Measurements from ENCODE around the gene PRR23E. TPM values are rescaled to one million over a fixed set of nuclear protein-coding genes. Genes with fewer than 3 reads are reported as not detected.

Gene PRR23E
- polyA plus RNA-seq, 1 of the 3 experiments (the other 2 are of a cell fraction) = not detected

DNA sequence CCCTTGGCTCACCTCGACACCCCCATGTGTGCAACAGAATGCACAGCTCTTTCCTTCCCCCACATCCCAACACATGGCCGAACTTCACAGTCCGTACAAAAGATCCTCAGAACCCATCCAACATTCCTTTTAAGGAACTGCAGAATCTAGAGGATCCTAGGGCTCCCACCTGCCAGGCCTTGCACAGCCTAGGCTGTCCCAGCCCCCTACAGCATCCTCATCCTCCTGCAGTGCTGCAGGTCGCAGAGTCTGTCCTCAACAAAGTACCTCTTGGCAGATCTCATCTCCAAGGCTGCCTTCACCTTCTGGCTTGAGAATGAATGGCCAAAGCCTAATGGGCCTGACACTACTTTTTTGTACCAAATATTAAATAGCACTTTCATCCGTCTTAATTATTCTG lies 19.8 kb downstream of the PRR23E start:
- Histone ChIP-seq H3K27ac (ENCODE audit: low read depth in 2 of 2, low read length in 1 of 2) (no peak overlapping the region), H3K9ac (no peak overlapping the region), H3K27me3 (ENCODE audit: insufficient read depth) (no peaks in the 10 kb centered on the region), H3K9me3 (no peaks in the 10 kb centered on the region), H3K4me2 (no peak overlapping the region), H3K4me1 (ENCODE audit: control insufficient read depth in 1 of 2, insufficient read depth in 2 of 2, low read depth in 1 of 2, low read length in 1 of 2) (peaks cover 9 to 26% of the 10 kb centered on the region in 2 experiments; a peak in 2 of 4 replicates), H3F3A (replicated peaks; ENCODE audit: insufficient read depth) (peaks cover 19% of the 10 kb centered on the region), H4K20me1 (ENCODE audit: insufficient read depth) (no peaks in the 10 kb centered on the region), H2AFZ (ENCODE audit: low read depth) (peak overlapping the region; percentile 42; the same call in 1 of the 2 replicates), H3K4me3 (ENCODE audit: low read depth in 2 of 2, low read length in 1 of 2) (no peak overlapping the region), H3K9me2 (no peaks in the 10 kb centered on the region), H3K79me2 (ENCODE audit: insufficient read depth) (no peaks in the 10 kb centered on the region), H3K36me3 (replicated peaks in 1 of 2; ENCODE audit: control insufficient read depth in 1 of 2, insufficient read depth in 2 of 2, low read length in 1 of 2) (no peaks in the 10 kb centered on the region)
- ChIA-PET POLR2A (interaction anchor here (1.5 kb wide), 1 partner anchor 533 kb away, joined by 3 read pairs; no protein-coding TSS in a partner anchor), CTCF (interaction anchor here (1.8 kb wide), 1 partner anchor 13 kb away, joined by 7 read pairs; no protein-coding TSS in a partner anchor)
- DNase-seq = no peak
- WGBS (ENCODE audit: low lambda C conversion rate) = 67% methylated on average over 5 of the region's 5 CpGs
- no peak for TF ChIP-seq FOXM1 (IDR thresholded peaks at IDR 0.05; ENCODE audit: low read depth)
- TF ChIP-seq FOXJ3 (CRISPR knock-in tag; IDR thresholded peaks at IDR 0.05) = no peak
- no peak for TF ChIP-seq GATA2 (CRISPR knock-in tag; IDR thresholded peaks at IDR 0.05)
- TF ChIP-seq, protein P1, sequence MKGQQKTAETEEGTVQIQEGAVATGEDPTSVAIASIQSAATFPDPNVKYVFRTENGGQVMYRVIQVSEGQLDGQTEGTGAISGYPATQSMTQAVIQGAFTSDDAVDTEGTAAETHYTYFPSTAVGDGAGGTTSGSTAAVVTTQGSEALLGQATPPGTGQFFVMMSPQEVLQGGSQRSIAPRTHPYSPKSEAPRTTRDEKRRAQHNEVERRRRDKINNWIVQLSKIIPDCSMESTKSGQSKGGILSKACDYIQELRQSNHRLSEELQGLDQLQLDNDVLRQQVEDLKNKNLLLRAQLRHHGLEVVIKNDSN (IDR thresholded peaks at IDR 0.05; ENCODE audit: borderline replicate concordance, low read depth) = no peak
- TF ChIP-seq TAF1 (IDR thresholded peaks at IDR 0.05; ENCODE audit: borderline replicate concordance, low read depth, low read length) = no peak
- TF ChIP-seq JUND (IDR thresholded peaks at IDR 0.05) = no peak
- no peak for TF ChIP-seq EZH2phosphoT487 (IDR thresholded peaks at IDR 0.05; ENCODE audit: borderline replicate concordance, low read depth)
- TF ChIP-seq, protein P2, sequence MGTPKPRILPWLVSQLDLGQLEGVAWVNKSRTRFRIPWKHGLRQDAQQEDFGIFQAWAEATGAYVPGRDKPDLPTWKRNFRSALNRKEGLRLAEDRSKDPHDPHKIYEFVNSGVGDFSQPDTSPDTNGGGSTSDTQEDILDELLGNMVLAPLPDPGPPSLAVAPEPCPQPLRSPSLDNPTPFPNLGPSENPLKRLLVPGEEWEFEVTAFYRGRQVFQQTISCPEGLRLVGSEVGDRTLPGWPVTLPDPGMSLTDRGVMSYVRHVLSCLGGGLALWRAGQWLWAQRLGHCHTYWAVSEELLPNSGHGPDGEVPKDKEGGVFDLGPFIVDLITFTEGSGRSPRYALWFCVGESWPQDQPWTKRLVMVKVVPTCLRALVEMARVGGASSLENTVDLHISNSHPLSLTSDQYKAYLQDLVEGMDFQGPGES (IDR thresholded peaks at IDR 0.05; ENCODE audit: low read depth, low read length) = no peak

DNA sequence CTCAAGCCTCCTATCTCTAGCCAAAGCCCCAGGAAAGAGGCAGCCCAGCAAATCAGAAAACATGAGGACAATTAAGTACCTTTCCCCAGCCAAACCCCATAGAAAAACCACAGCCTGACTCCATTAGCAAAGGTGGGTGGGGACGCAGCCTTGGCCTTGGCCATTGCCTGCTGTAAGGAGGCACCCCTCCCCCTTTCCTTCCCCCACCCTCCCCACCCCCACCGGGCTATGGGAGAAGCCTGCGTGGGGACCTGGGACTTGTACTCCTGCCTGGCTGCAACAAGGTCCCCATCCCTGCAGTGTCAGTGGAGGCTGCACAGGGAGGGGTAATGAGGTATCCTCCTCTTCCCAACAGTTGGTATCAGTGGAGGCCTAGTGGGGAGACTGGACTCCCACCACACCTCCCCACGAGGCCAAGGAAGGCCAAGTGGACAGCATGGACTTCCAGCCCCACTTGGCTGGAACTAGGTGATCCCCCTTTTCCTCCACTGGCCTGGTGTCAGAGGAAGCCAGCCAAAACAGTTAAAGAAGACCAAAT lies 20.5 kb downstream of the PRR23E start:
- Histone ChIP-seq H3K9me3 (no peaks in the 10 kb centered on the region), H3K4me1 (ENCODE audit: control insufficient read depth in 1 of 2, insufficient read depth in 2 of 2, low read depth in 1 of 2, low read length in 1 of 2) (peaks cover 16 to 19% of the 10 kb centered on the region in 2 experiments; a peak in 2 of 4 replicates), H2AFZ (ENCODE audit: low read depth) (peak overlapping the region; percentile 42; the same call in 1 of the 2 replicates), H3F3A (replicated peaks; ENCODE audit: insufficient read depth) (peaks cover 19% of the 10 kb centered on the region), H3K9me2 (no peaks in the 10 kb centered on the region), H3K79me2 (ENCODE audit: insufficient read depth) (no peaks in the 10 kb centered on the region), H3K4me3 (ENCODE audit: low read depth in 2 of 2, low read length in 1 of 2) (no peak overlapping the region), H3K27ac (ENCODE audit: low read depth in 2 of 2, low read length in 1 of 2) (no peak overlapping the region; a peak in 1 of 4 replicates), H3K36me3 (replicated peaks in 1 of 2; ENCODE audit: control insufficient read depth in 1 of 2, insufficient read depth in 2 of 2, low read length in 1 of 2) (no peaks in the 10 kb centered on the region), H4K20me1 (ENCODE audit: insufficient read depth) (no peaks in the 10 kb centered on the region), H3K27me3 (ENCODE audit: insufficient read depth) (no peaks in the 10 kb centered on the region), H3K9ac (no peak overlapping the region), H3K4me2 (no peak overlapping the region)
- WGBS (ENCODE audit: low lambda C conversion rate) = 67% methylated on average over 1 of the region's 4 CpGs
- no peak for DNase-seq
- POLR2A ChIA-PET = no interaction called here
- CTCF ChIA-PET = no interaction called here
- TF ChIP-seq, protein P3, sequence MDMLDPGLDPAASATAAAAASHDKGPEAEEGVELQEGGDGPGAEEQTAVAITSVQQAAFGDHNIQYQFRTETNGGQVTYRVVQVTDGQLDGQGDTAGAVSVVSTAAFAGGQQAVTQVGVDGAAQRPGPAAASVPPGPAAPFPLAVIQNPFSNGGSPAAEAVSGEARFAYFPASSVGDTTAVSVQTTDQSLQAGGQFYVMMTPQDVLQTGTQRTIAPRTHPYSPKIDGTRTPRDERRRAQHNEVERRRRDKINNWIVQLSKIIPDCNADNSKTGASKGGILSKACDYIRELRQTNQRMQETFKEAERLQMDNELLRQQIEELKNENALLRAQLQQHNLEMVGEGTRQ (IDR thresholded peaks at IDR 0.05; ENCODE audit: borderline replicate concordance, low read depth, low read length) = no peak
- TF ChIP-seq SMC3 (IDR thresholded peaks at IDR 0.05; ENCODE audit: low read depth, low read length) (no peak), NRF1 (IDR thresholded peaks at IDR 0.05; ENCODE audit: low read depth, low read length) (no peak), TCF12 (IDR thresholded peaks at IDR 0.05) (no peak), FOXM1 (IDR thresholded peaks at IDR 0.05; ENCODE audit: low read depth) (no peak), JUND (IDR thresholded peaks at IDR 0.05) (no peak), RCOR1 (IDR thresholded peaks at IDR 0.05; ENCODE audit: low read length) (no peak), RAD21 (IDR thresholded peaks at IDR 0.05; ENCODE audit: low read length) (no peak), GATA2 (CRISPR knock-in tag; IDR thresholded peaks at IDR 0.05) (no peak), CHD2 (IDR thresholded peaks at IDR 0.05; ENCODE audit: low read length, partially characterized antibody) (no peak), FOSL2 (IDR thresholded peaks at IDR 0.05; ENCODE audit: borderline replicate concordance, low read depth) (no peak), EZH2phosphoT487 (IDR thresholded peaks at IDR 0.05; ENCODE audit: borderline replicate concordance, low read depth) (no peak), NFIC (IDR thresholded peaks at IDR 0.05; ENCODE audit: borderline replicate concordance) (no peak)
- TF ChIP-seq, protein P4, sequence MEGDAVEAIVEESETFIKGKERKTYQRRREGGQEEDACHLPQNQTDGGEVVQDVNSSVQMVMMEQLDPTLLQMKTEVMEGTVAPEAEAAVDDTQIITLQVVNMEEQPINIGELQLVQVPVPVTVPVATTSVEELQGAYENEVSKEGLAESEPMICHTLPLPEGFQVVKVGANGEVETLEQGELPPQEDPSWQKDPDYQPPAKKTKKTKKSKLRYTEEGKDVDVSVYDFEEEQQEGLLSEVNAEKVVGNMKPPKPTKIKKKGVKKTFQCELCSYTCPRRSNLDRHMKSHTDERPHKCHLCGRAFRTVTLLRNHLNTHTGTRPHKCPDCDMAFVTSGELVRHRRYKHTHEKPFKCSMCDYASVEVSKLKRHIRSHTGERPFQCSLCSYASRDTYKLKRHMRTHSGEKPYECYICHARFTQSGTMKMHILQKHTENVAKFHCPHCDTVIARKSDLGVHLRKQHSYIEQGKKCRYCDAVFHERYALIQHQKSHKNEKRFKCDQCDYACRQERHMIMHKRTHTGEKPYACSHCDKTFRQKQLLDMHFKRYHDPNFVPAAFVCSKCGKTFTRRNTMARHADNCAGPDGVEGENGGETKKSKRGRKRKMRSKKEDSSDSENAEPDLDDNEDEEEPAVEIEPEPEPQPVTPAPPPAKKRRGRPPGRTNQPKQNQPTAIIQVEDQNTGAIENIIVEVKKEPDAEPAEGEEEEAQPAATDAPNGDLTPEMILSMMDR (IDR thresholded peaks at IDR 0.05) = no peak
- TF ChIP-seq, protein P5, sequence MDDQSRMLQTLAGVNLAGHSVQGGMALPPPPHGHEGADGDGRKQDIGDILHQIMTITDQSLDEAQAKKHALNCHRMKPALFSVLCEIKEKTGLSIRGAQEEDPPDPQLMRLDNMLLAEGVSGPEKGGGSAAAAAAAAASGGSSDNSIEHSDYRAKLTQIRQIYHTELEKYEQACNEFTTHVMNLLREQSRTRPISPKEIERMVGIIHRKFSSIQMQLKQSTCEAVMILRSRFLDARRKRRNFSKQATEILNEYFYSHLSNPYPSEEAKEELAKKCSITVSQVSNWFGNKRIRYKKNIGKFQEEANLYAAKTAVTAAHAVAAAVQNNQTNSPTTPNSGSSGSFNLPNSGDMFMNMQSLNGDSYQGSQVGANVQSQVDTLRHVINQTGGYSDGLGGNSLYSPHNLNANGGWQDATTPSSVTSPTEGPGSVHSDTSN (IDR thresholded peaks at IDR 0.05) = no peak

Data from SK-N-SH (cell line).